GM23338 (cell line): ENCODE results near the gene BHLHE23. TPM values are rescaled to one million over a fixed set of nuclear protein-coding genes. Genes with fewer than 3 reads are reported as not detected.

Source experiments
- CREB1 ChIP-seq: fragments of 250-450 bp; sonication (Bioruptor Pico); IDR thresholded peaks from 2 replicates; pipeline ENCODE4 v1.5.0; 2020; ENCODE audit warnings: low read depth, mild to moderate bottlenecking, moderate library complexity
- EZH2phosphoT487 ChIP-seq: fragments of 200-600 bp; sonication (generic); IDR thresholded peaks from one replicate; pipeline ENCODE4 v1.8.1; 2018; ENCODE audit warnings: antibody characterized with exemption; ENCODE audit not compliant: unreplicated experiment
- ZNF114 ChIP-seq: fragments of 250-450 bp; sonication (Bioruptor Pico); IDR thresholded peaks from 2 replicates; pipeline ENCODE4 v1.5.0; 2020; ENCODE audit warnings: mild to moderate bottlenecking, moderate library complexity
- polyA plus RNA-seq: library from polyadenylated mRNA; unstranded; fragments of >200 nt; fragmentation: Nextera tagmentation; extraction: Ambion mirVana; gene quantifications from 2 replicates; pipeline ENCODE4 v1.2.1, GENCODE V29; 2016
- total RNA-seq: library from RNA; depleted of rRNA; stranded (reverse); fragments of >200 nt; shearing (Covaris generic); gene quantifications from 2 replicates; pipeline ENCODE4 v1.2.3, GENCODE V29; 2014
- TF ChIP-seq, protein P1 (sequence below): fragments of 250-450 bp; sonication (Bioruptor Pico); IDR thresholded peaks from 2 replicates; pipeline ENCODE4 v1.5.0; 2020; ENCODE audit warnings: mild to moderate bottlenecking, moderate library complexity
- TF ChIP-seq, protein P2 (sequence below): IDR thresholded peaks from one replicate; pipeline ENCODE4 v1.6.1; 2018; ENCODE audit warnings: antibody characterized with exemption; ENCODE audit not compliant: unreplicated experiment
- TF ChIP-seq, protein P3 (sequence below): IDR thresholded peaks from 2 replicates; pipeline ENCODE4 v1.6.1; 2016; ENCODE audit warnings: antibody characterized with exemption

Gene BHLHE23
- total and polyA plus RNA-seq, 2 experiments from 2014 or later = 0.52 to 5.0 TPM

DNA sequence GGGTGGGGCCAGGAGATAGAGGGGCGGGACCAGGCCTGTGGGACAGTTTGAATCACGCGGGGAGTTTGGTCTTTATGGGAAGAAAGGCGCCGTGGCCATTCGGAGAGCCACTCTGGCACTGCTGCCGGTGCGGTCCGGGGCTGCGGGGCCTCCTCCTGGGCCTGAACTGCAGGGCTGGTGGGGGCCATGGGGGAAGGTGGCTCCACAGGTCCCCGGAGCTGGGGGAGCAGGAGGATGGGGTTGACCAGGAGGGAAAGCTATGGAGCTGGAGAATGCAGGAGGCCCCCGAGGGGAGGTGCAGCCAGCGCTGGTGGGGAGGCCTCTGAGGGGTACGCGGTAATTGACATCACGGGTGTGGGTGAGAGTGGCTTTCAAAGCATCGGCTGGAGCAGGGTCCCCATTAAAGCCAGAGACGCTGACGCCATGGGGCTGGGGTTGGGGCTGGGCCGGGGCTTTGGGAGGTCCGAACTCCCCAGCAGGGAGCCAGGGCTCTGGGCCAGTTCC lies 1.8 kb upstream of the BHLHE23 start (continued):
- TF ChIP-seq, protein P1, sequence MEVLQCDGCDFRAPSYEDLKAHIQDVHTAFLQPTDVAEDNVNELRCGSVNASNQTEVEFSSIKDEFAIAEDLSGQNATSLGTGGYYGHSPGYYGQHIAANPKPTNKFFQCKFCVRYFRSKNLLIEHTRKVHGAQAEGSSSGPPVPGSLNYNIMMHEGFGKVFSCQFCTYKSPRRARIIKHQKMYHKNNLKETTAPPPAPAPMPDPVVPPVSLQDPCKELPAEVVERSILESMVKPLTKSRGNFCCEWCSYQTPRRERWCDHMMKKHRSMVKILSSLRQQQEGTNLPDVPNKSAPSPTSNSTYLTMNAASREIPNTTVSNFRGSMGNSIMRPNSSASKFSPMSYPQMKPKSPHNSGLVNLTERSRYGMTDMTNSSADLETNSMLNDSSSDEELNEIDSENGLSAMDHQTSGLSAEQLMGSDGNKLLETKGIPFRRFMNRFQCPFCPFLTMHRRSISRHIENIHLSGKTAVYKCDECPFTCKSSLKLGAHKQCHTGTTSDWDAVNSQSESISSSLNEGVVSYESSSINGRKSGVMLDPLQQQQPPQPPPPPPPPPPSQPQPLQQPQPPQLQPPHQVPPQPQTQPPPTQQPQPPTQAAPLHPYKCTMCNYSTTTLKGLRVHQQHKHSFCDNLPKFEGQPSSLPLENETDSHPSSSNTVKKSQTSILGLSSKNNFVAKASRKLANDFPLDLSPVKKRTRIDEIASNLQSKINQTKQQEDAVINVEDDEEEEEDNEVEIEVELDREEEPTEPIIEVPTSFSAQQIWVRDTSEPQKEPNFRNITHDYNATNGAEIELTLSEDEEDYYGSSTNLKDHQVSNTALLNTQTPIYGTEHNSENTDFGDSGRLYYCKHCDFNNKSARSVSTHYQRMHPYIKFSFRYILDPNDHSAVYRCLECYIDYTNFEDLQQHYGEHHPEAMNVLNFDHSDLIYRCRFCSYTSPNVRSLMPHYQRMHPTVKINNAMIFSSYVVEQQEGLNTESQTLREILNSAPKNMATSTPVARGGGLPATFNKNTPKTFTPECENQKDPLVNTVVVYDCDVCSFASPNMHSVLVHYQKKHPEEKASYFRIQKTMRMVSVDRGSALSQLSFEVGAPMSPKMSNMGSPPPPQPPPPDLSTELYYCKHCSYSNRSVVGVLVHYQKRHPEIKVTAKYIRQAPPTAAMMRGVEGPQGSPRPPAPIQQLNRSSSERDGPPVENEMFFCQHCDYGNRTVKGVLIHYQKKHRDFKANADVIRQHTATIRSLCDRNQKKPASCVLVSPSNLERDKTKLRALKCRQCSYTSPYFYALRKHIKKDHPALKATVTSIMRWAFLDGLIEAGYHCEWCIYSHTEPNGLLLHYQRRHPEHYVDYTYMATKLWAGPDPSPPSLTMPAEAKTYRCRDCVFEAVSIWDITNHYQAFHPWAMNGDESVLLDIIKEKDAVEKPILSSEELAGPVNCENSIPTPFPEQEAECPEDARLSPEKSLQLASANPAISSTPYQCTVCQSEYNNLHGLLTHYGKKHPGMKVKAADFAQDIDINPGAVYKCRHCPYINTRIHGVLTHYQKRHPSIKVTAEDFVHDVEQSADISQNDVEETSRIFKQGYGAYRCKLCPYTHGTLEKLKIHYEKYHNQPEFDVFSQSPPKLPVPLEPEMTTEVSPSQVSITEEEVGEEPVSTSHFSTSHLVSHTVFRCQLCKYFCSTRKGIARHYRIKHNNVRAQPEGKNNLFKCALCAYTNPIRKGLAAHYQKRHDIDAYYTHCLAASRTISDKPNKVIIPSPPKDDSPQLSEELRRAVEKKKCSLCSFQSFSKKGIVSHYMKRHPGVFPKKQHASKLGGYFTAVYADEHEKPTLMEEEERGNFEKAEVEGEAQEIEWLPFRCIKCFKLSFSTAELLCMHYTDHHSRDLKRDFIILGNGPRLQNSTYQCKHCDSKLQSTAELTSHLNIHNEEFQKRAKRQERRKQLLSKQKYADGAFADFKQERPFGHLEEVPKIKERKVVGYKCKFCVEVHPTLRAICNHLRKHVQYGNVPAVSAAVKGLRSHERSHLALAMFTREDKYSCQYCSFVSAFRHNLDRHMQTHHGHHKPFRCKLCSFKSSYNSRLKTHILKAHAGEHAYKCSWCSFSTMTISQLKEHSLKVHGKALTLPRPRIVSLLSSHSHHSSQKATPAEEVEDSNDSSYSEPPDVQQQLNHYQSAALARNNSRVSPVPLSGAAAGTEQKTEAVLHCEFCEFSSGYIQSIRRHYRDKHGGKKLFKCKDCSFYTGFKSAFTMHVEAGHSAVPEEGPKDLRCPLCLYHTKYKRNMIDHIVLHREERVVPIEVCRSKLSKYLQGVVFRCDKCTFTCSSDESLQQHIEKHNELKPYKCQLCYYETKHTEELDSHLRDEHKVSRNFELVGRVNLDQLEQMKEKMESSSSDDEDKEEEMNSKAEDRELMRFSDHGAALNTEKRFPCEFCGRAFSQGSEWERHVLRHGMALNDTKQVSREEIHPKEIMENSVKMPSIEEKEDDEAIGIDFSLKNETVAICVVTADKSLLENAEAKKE (CRISPR knock-in tag) = no peak
- TF ChIP-seq EZH2phosphoT487 (no peak), CREB1 (CRISPR knock-in tag) (no peak), ZNF114 (CRISPR knock-in tag) (no peak)
- TF ChIP-seq, protein P2, sequence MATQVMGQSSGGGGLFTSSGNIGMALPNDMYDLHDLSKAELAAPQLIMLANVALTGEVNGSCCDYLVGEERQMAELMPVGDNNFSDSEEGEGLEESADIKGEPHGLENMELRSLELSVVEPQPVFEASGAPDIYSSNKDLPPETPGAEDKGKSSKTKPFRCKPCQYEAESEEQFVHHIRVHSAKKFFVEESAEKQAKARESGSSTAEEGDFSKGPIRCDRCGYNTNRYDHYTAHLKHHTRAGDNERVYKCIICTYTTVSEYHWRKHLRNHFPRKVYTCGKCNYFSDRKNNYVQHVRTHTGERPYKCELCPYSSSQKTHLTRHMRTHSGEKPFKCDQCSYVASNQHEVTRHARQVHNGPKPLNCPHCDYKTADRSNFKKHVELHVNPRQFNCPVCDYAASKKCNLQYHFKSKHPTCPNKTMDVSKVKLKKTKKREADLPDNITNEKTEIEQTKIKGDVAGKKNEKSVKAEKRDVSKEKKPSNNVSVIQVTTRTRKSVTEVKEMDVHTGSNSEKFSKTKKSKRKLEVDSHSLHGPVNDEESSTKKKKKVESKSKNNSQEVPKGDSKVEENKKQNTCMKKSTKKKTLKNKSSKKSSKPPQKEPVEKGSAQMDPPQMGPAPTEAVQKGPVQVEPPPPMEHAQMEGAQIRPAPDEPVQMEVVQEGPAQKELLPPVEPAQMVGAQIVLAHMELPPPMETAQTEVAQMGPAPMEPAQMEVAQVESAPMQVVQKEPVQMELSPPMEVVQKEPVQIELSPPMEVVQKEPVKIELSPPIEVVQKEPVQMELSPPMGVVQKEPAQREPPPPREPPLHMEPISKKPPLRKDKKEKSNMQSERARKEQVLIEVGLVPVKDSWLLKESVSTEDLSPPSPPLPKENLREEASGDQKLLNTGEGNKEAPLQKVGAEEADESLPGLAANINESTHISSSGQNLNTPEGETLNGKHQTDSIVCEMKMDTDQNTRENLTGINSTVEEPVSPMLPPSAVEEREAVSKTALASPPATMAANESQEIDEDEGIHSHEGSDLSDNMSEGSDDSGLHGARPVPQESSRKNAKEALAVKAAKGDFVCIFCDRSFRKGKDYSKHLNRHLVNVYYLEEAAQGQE = no peak
- TF ChIP-seq, protein P3, sequence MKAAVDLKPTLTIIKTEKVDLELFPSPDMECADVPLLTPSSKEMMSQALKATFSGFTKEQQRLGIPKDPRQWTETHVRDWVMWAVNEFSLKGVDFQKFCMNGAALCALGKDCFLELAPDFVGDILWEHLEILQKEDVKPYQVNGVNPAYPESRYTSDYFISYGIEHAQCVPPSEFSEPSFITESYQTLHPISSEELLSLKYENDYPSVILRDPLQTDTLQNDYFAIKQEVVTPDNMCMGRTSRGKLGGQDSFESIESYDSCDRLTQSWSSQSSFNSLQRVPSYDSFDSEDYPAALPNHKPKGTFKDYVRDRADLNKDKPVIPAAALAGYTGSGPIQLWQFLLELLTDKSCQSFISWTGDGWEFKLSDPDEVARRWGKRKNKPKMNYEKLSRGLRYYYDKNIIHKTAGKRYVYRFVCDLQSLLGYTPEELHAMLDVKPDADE = no peak
